Measurements from ENCODE around the gene BLOC1S4. TPM values are rescaled to one million over a fixed set of nuclear protein-coding genes. Genes with fewer than 3 reads are reported as not detected.

The BLOC1S4 gene
- total RNA-seq, 1 experiment from 2014 or later = 15.7 TPM

GRCh38 chr4:6689506-6689960, 26.4 kb upstream of the BLOC1S4 start:
- Histone ChIP-seq H3K9me2 (ENCODE audit: insufficient read depth) (no peaks in the 10 kb centered on the region), H3K27ac (ENCODE audit: low read depth, low read length) (peak overlapping the region; percentile 94), H3K9ac (ENCODE audit: low read length) (peak overlapping the region; percentile 60), H3K9me3 (ENCODE audit: control insufficient read depth in 1 of 2, insufficient read depth in 1 of 2, low read depth in 1 of 2, low read length in 2 of 2) (no peaks in the 10 kb centered on the region), H3K4me1 (ENCODE audit: control insufficient read depth in 1 of 2, insufficient read depth in 2 of 2, low read length in 2 of 2) (peaks cover 39 to 57% of the 10 kb centered on the region in 2 experiments), H2AFZ (ENCODE audit: low read depth, low read length, poor library complexity, severe bottlenecking) (peak overlapping the region; percentile 8), H3K4me3 (replicated peaks in 1 of 2; ENCODE audit: low read depth in 1 of 2, low read length in 2 of 2) (peak overlapping the region; percentile 34 to 39), H3K79me2 (ENCODE audit: insufficient read depth, low read length) (no peaks in the 10 kb centered on the region), H3K27me3 (ENCODE audit: insufficient read depth, low read length) (no peaks in the 10 kb centered on the region), H4K20me1 (ENCODE audit: insufficient read depth) (no peaks in the 10 kb centered on the region), H3K36me3 (ENCODE audit: control insufficient read depth in 1 of 2, insufficient read depth in 2 of 2, low read length in 2 of 2) (no peaks in the 10 kb centered on the region), H3K4me2 (ENCODE audit: low read length) (peak overlapping the region; percentile 79)
- RAD21 ChIA-PET (ENCODE audit: low non-redundant PET in 1 of 2, low total read pairs in 2 of 2, uncharacterized antibody in 2 of 2, unreplicated experiment in 2 of 2) = no interaction called here
- no TSS peak for BruUV-seq (replicated peaks)
- DNase-seq (ENCODE audit: low read depth, low spot score) (no peak), ATAC-seq (peak; percentile 64)
- POLR2A ChIA-PET = interaction anchor here (1.0 to 3.5 kb wide), 3 partner anchors 16 to 49 kb away, joined by 3 to 35 read pairs (median 3); partner anchors contain the start of gene MRFAP1
- CTCF ChIA-PET = interaction anchor here (1.0 to 2.2 kb wide), 3 partner anchors 9 to 184 kb away, joined by 3 to 10 read pairs (median 4); no protein-coding TSS in a partner anchor
- intact Hi-C loops (cut with micrococcal nuclease) = loop anchor here (10.0 kb wide), 1 partner anchor 355 kb away; no protein-coding TSS in a partner anchor
- no peak for TF ChIP-seq EZH2phosphoT487 (IDR thresholded peaks at IDR 0.05; ENCODE audit: borderline replicate concordance)
- no peak for TF ChIP-seq ATF3 (IDR thresholded peaks at IDR 0.05)
- TF ChIP-seq, protein P1, sequence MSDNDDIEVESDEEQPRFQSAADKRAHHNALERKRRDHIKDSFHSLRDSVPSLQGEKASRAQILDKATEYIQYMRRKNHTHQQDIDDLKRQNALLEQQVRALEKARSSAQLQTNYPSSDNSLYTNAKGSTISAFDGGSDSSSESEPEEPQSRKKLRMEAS (IDR thresholded peaks at IDR 0.05) = no peak
- TF ChIP-seq ZFX (IDR thresholded peaks at IDR 0.05) = 0 out of 2 replicates have a peak, but pooled peaks have one; percentile 15
- TF ChIP-seq CBX3 (IDR thresholded peaks at IDR 0.05; ENCODE audit: low read depth) = no peak
- TF ChIP-seq YY1 (IDR thresholded peaks at IDR 0.05; ENCODE audit: extremely low read depth, insufficient replicate concordance, low read depth, low read length) = no peak
- no peak for TF ChIP-seq POLR2AphosphoS5 (IDR thresholded peaks at IDR 0.05; ENCODE audit: low read depth, low read length)

DNA sequence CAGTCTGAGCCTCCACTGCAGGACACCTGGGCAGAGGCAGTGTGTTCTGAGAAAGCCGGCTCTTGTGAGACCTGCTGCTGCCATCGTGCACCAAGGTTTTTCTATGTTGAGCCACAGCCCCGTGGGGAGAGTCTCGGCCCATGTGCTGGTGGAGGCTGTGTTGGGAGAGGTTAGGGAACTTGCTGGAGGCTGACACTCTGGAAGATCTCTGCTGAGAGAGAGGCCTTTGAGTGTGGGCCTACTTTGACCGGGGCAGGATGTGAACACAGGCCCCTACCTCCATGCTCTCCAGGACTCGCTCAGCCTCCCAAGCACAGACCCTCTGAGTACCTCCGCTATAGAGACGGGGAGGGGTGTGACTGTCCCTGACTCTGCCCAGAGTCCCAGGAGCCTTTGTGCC, 23.6 kb upstream of the BLOC1S4 start:
- Histone ChIP-seq H2AFZ (ENCODE audit: low read depth, low read length, poor library complexity, severe bottlenecking) (no peak overlapping the region), H3K27me3 (ENCODE audit: insufficient read depth, low read length) (no peaks in the 10 kb centered on the region), H3K4me2 (ENCODE audit: low read length) (no peak overlapping the region), H3K9me3 (ENCODE audit: control insufficient read depth in 1 of 2, insufficient read depth in 1 of 2, low read depth in 1 of 2, low read length in 2 of 2) (no peaks in the 10 kb centered on the region), H3K79me2 (ENCODE audit: insufficient read depth, low read length) (no peaks in the 10 kb centered on the region), H3K36me3 (ENCODE audit: control insufficient read depth in 1 of 2, insufficient read depth in 2 of 2, low read length in 2 of 2) (no peaks in the 10 kb centered on the region), H3K4me3 (replicated peaks in 1 of 2; ENCODE audit: low read depth in 1 of 2, low read length in 2 of 2) (no peak overlapping the region), H3K4me1 (ENCODE audit: control insufficient read depth in 1 of 2, insufficient read depth in 2 of 2, low read length in 2 of 2) (peaks cover 39 to 53% of the 10 kb centered on the region in 2 experiments), H3K9me2 (ENCODE audit: insufficient read depth) (no peaks in the 10 kb centered on the region), H4K20me1 (ENCODE audit: insufficient read depth) (no peaks in the 10 kb centered on the region), H3K9ac (ENCODE audit: low read length) (no peak overlapping the region), H3K27ac (ENCODE audit: low read depth, low read length) (no peak overlapping the region)
- DNase-seq (ENCODE audit: low read depth, low spot score) (no peak), ATAC-seq (no peak)
- POLR2A ChIA-PET = no interaction called here
- CTCF ChIA-PET = interaction anchor here (1.0 to 1.3 kb wide), 2 partner anchors 9 to 18 kb away, joined by 3 read pairs; no protein-coding TSS in a partner anchor
- TF ChIP-seq SIN3A (IDR thresholded peaks at IDR 0.05; ENCODE audit: low read depth) (no peak), ZFX (IDR thresholded peaks at IDR 0.05) (no peak), SP1 (IDR thresholded peaks at IDR 0.05; ENCODE audit: low read depth) (no peak), CBX3 (IDR thresholded peaks at IDR 0.05; ENCODE audit: low read depth) (no peak), CEBPB (IDR thresholded peaks at IDR 0.05; ENCODE audit: low read depth) (no peak), ZNF274 (IDR thresholded peaks at IDR 0.05; ENCODE audit: low read depth, low read length) (no peak), ELF1 (IDR thresholded peaks at IDR 0.05; ENCODE audit: borderline replicate concordance, low read depth) (no peak)
- intact Hi-C loops (cut with micrococcal nuclease) = no loop called here
- RAD21 ChIA-PET (ENCODE audit: low non-redundant PET in 1 of 2, low total read pairs in 2 of 2, uncharacterized antibody in 2 of 2, unreplicated experiment in 2 of 2) = no interaction called here
- no TSS peak for BruUV-seq (replicated peaks)
